Measurements from ENCODE around the gene PICALM.

PICALM gene

GRCh38 chr11:85951428-85952107, 117.3 kb downstream of the PICALM start:
- FAIRE-seq, result no peak
- no peak for TF ChIP-seq CTCF (IDR thresholded peaks at IDR 0.05; ENCODE audit: insufficient read depth, missing control alignments)
- DNase-seq (ENCODE audit: insufficient read length, low spot score), result no peak

- DNase-seq (ENCODE audit: insufficient read length, low spot score) (no peak), FAIRE-seq (no peak)
- TF ChIP-seq CTCF (IDR thresholded peaks at IDR 0.05; ENCODE audit: insufficient read depth, missing control alignments), result no peak
Observed at GRCh38 chr11:85951049-85951405, 117.9 kb downstream of the PICALM start.

GRCh38 chr11:85950317-85951048, 118.4 kb downstream of the PICALM start:
- no peak for TF ChIP-seq CTCF (IDR thresholded peaks at IDR 0.05; ENCODE audit: insufficient read depth, missing control alignments)
- DNase-seq (ENCODE audit: insufficient read length, low spot score), result no peak
- no peak for FAIRE-seq

- no peak for DNase-seq (ENCODE audit: insufficient read length, low spot score)
- no peak for FAIRE-seq
- TF ChIP-seq CTCF (IDR thresholded peaks at IDR 0.05; ENCODE audit: insufficient read depth, missing control alignments), result no peak
Observed at GRCh38 chr11:85949798-85950197, 119.1 kb downstream of the PICALM start.

- no peak for FAIRE-seq
- no peak for TF ChIP-seq CTCF (IDR thresholded peaks at IDR 0.05; ENCODE audit: insufficient read depth, missing control alignments)
- DNase-seq (ENCODE audit: insufficient read length, low spot score), result no peak
Observed at GRCh38 chr11:85948884-85949283, 120.0 kb downstream of the PICALM start.

GRCh38 chr11:85947431-85948272, 121.2 kb downstream of the PICALM start:
- no peak for TF ChIP-seq CTCF (IDR thresholded peaks at IDR 0.05; ENCODE audit: insufficient read depth, missing control alignments)
- DNase-seq (ENCODE audit: insufficient read length, low spot score), result no peak
- no peak for FAIRE-seq

Measured in D721Med (cell line).